ENCODE measurements around the gene SLC19A2.

SLC19A2 gene

DNA sequence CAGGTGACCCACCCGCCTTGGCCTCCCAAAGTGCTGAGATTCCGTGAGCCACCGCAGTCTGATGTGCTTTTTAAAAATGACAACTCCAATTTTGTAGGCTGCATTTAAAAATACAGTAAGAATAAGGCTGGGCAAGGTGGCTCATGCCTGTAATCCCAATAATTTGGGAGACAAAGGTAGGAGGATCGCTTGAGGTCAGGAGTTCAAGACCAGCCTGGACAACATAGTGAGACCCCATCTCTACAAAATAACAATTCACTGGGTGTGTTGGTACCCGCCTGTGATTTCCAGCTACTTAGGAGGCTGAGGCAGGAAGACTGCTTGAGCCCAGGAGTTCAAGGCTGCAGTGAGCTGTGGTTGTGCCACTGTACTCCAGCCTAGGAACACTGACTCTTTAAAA is 23.4 kb downstream of the SLC19A2 start:
- H3K9me3 ChIP-seq (ENCODE audit: insufficient read depth, low read length, severe bottlenecking) = peaks cover 11% of the 10 kb centered on the region
- H3K36me3 ChIP-seq (ENCODE audit: insufficient read depth, low read length) = no peaks in the 10 kb centered on the region
- DNase-seq (no peak), ATAC-seq (ENCODE audit: insufficient read depth, low read depth) (no peak)
- no peak overlapping the region for H2AFZ ChIP-seq (ENCODE audit: low read depth, low read length)
- H3K4me2 ChIP-seq (ENCODE audit: insufficient read depth, low read length) = no peak overlapping the region
- H3K9ac ChIP-seq (ENCODE audit: low read depth, low read length) = no peak overlapping the region
- no peak overlapping the region for H3K4me3 ChIP-seq (ENCODE audit: low read depth in 1 of 2, low read length in 2 of 2)
- no peaks in the 10 kb centered on the region for H3K27me3 ChIP-seq (ENCODE audit: insufficient read depth, low read length, poor library complexity)
- no peaks in the 10 kb centered on the region for H3K4me1 ChIP-seq (ENCODE audit: insufficient read depth, low read length)
- no peak overlapping the region for H3K27ac ChIP-seq (ENCODE audit: low read length)
- no peaks in the 10 kb centered on the region for H4K20me1 ChIP-seq (ENCODE audit: insufficient read depth, low read length)
- TF ChIP-seq EZH2 (IDR thresholded peaks at IDR 0.05; ENCODE audit: borderline replicate concordance, low read depth, low read length, severe bottlenecking) = no peak
- TF ChIP-seq, protein P1, sequence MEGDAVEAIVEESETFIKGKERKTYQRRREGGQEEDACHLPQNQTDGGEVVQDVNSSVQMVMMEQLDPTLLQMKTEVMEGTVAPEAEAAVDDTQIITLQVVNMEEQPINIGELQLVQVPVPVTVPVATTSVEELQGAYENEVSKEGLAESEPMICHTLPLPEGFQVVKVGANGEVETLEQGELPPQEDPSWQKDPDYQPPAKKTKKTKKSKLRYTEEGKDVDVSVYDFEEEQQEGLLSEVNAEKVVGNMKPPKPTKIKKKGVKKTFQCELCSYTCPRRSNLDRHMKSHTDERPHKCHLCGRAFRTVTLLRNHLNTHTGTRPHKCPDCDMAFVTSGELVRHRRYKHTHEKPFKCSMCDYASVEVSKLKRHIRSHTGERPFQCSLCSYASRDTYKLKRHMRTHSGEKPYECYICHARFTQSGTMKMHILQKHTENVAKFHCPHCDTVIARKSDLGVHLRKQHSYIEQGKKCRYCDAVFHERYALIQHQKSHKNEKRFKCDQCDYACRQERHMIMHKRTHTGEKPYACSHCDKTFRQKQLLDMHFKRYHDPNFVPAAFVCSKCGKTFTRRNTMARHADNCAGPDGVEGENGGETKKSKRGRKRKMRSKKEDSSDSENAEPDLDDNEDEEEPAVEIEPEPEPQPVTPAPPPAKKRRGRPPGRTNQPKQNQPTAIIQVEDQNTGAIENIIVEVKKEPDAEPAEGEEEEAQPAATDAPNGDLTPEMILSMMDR (IDR thresholded peaks at IDR 0.05; ENCODE audit: borderline replicate concordance, extremely low read depth, low read length, poor library complexity, severe bottlenecking) = no peak
- H3K79me2 ChIP-seq (ENCODE audit: insufficient read depth, low read length) = no peaks in the 10 kb centered on the region

DNA sequence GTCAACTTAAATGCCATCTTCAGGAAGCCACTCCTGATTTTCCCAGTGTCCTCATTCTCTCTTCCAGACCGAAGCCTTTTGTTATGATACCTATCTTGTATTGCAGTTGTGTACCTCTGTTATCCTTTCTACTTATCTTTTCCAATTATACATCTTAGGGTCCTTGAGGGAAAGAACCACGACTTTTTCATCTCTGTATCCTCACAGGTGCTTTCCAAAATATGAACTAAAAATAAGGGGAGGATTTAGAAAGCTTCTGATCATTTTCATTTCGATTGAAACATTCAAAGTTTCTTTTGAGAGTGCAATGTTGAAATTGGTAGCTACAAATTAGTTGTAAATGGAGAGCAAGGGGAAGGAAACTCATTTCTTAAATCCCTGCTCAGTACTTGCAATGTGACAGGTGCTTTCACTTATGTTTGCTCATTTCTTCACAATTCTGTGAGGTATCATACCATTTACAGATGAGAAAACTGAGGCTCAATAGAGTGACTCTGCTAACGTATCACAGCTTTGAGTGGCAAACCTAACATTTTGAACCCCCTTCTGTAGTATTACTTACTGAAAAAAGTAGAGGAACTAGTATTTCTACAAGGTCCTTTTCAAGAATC is 24.2 kb downstream of the SLC19A2 start:
- Histone ChIP-seq H3K27me3 (ENCODE audit: insufficient read depth, low read length, poor library complexity) (no peaks in the 10 kb centered on the region), H3K4me1 (ENCODE audit: insufficient read depth, low read length) (peaks cover 1% of the 10 kb centered on the region; the same call in 1 of the 2 replicates), H4K20me1 (ENCODE audit: insufficient read depth, low read length) (no peaks in the 10 kb centered on the region), H2AFZ (ENCODE audit: low read depth, low read length) (no peak overlapping the region), H3K9me3 (ENCODE audit: insufficient read depth, low read length, severe bottlenecking) (peaks cover 20% of the 10 kb centered on the region), H3K27ac (ENCODE audit: low read length) (no peak overlapping the region), H3K4me3 (ENCODE audit: low read depth in 1 of 2, low read length in 2 of 2) (no peak overlapping the region), H3K79me2 (ENCODE audit: insufficient read depth, low read length) (no peaks in the 10 kb centered on the region), H3K36me3 (ENCODE audit: insufficient read depth, low read length) (no peaks in the 10 kb centered on the region), H3K4me2 (ENCODE audit: insufficient read depth, low read length) (no peak overlapping the region), H3K9ac (ENCODE audit: low read depth, low read length) (no peak overlapping the region)
- DNase-seq (no peak), ATAC-seq (ENCODE audit: insufficient read depth, low read depth) (no peak)
- TF ChIP-seq EZH2 (IDR thresholded peaks at IDR 0.05; ENCODE audit: borderline replicate concordance, low read depth, low read length, severe bottlenecking) = no peak
- TF ChIP-seq, protein P1 (IDR thresholded peaks at IDR 0.05; ENCODE audit: borderline replicate concordance, extremely low read depth, low read length, poor library complexity, severe bottlenecking) = no peak

GRCh38 chr1:169460191-169460833 is 25.4 kb downstream of the SLC19A2 start:
- Histone ChIP-seq H3K4me3 (ENCODE audit: low read depth in 1 of 2, low read length in 2 of 2) (no peak overlapping the region), H3K27me3 (ENCODE audit: insufficient read depth, low read length, poor library complexity) (no peaks in the 10 kb centered on the region), H3K79me2 (ENCODE audit: insufficient read depth, low read length) (no peaks in the 10 kb centered on the region), H3K36me3 (ENCODE audit: insufficient read depth, low read length) (no peaks in the 10 kb centered on the region), H3K9me3 (ENCODE audit: insufficient read depth, low read length, severe bottlenecking) (peaks cover 21% of the 10 kb centered on the region), H4K20me1 (ENCODE audit: insufficient read depth, low read length) (no peaks in the 10 kb centered on the region), H3K9ac (ENCODE audit: low read depth, low read length) (no peak overlapping the region), H3K4me1 (ENCODE audit: insufficient read depth, low read length) (peaks cover 3% of the 10 kb centered on the region; the same call in 1 of the 2 replicates), H3K4me2 (ENCODE audit: insufficient read depth, low read length) (no peak overlapping the region), H2AFZ (ENCODE audit: low read depth, low read length) (no peak overlapping the region), H3K27ac (ENCODE audit: low read length) (no peak overlapping the region)
- DNase-seq = no peak
- no peak for ATAC-seq (ENCODE audit: insufficient read depth, low read depth)
- TF ChIP-seq EZH2 (IDR thresholded peaks at IDR 0.05; ENCODE audit: borderline replicate concordance, low read depth, low read length, severe bottlenecking) = no peak
- TF ChIP-seq, protein P1 (IDR thresholded peaks at IDR 0.05; ENCODE audit: borderline replicate concordance, extremely low read depth, low read length, poor library complexity, severe bottlenecking) = no peak

Measured in DND-41 (cell line).